Stimulated activated CD8-positive, alpha-beta memory T cell treated with anti-CD3 and anti-CD28 coated beads, Interleukin-15, amount 100 ng/mL, for 48 hours (primary cell): ENCODE measurements around the gene HELZ.
"Not testable (repeated sequence)": the region's sequence is repeated elsewhere in the genome, so short reads cannot be mapped to it uniquely, and the experiment has no call there.

Experiments
- DNase-seq, 2 donors: peaks; one replicate each; pipeline ENCODE4 v3.0.0-alpha.2; 2020; ENCODE audit warnings: low read depth in 2 of 2

Gene HELZ

DNA sequence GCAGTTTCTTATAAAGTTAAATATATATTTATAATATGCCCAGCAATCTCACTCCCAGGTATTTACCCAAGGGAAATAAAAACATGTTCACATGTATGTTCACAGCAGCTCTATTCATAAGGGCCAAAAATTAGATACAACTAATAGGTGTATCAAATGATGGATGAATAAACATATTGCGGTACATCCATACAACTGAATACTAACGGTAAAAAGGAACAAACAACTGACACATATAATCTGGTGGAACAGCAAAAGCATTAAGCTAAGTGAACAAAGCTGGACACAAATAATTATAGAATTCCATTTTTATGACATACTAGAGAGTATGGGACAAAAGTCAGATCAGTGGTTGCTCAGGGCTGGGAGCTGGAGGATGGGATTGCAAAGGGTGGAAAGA, 125.9 kb downstream of the HELZ start:
- no peak for DNase-seq

GRCh38 chr17:67116045-67116575, 128.9 kb downstream of the HELZ start:
- no peak for DNase-seq

DNA sequence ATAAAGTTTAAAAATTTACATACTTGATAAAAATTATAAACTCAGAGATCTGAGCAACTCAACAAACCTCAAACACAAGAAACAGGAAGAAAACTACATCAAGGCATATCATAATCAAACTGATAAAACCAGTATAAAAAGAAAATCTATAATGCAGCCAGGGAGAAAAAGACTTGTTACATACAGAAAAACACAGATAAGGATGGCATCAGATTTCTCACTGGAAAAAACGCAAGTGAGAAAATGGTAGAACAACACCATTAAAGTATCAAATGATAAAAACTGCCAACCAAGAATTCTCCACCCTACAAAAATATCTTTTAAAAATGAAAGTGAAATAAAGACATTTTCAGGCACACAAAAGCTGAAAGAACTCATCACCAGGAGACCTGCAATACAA, 129.6 kb downstream of the HELZ start:
- DNase-seq, result no peak

GRCh38 chr17:67113486-67113885, 131.5 kb downstream of the HELZ start:
- no peak for DNase-seq

DNA sequence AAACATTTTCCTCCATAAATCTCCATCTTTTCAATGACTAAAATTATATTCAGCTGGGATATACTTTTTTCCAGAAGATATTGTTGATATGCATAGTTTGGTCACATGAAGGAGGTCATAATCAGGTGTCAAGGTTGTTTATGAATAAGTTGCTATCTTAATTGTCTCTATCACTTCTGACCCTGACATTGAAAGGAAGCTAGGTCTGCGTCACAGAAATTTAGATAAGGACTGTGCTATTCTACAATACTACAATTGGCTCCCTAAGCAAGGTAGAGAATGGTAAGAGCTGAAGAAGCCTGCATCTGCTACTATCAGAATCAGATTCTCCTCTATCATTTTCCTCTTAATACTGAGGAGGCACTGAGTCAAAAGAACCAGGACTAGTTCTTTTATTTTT, 133.2 kb downstream of the HELZ start:
- no peak for DNase-seq

GRCh38 chr17:67111327-67111726, 133.7 kb downstream of the HELZ start:
- DNase-seq, result no peak

- no peak for DNase-seq
Measured at GRCh38 chr17:67110619-67111018, 134.4 kb downstream of the HELZ start.

- no peak for DNase-seq
Measured at GRCh38 chr17:67109111-67109510, 135.9 kb downstream of the HELZ start.

DNA sequence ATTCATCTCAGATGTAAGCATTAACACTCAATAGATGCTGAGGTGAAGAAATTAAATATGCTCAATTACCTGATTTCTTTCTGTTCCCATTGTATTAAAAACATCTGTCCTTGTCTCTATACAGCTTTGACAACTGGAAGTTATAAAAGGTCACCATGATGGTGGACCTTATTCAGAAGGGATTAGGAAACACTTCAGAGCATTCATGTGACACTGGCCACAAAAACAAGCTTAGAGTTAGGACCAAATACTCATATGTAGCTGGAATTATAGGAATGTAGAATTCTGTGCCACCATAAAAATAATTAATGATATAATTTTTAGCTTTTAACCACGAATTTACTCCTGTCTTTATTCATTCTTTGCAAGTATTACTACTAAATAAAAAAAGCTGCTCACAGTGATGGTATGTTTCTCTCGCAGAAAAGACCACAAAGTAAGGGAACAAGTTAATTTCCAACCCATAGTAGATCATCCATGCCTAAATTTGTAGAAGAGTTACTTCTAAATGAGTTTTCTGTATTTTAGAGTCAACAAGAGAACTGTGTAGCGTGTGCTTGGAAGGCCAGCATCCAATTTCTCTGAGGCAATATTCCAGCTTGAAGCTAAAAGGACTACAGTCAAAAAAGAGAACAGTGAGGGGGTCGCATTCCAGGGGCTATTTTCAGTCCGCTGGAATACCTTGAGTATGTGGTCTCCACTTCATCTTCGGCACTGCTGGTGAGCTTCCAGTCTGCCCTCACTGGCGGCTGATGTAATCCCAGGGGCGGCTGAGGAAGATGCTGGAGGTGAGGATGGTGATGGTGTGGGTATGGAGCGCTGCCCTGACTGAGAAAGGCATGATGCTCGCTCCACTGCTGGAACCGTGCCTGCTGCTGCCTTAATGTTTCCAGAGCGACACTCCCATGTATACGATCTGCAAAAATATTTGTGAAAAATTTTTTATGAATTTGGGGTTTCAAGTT, 136.9 kb downstream of the HELZ start:
- DNase-seq, result no peak

GRCh38 chr17:67107171-67107570, 137.8 kb downstream of the HELZ start:
- DNase-seq, result no peak

- DNase-seq, result no peak
Measured at GRCh38 chr17:67105213-67105612, 139.8 kb downstream of the HELZ start.

DNA sequence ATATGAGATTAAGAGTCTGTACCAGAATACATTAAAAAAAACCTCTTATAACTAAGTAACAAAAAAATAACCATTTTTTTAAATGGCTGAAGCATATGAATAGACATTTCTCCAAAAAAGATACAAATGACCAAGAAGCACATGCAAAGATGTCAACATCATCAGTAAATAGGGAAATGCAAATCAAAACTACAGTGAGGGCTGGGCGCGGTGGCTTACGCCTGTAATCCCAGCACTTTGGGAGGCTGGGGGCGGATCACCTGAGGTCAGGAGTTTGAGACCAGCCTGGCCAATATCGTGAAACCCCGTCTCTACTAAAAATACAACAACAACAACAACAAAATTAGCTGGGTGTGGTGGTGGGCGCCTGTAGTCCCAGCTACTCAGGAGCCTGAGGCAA, 140.4 kb downstream of the HELZ start:
- DNase-seq, result not testable (repeated sequence)

GRCh38 chr17:67098006-67098405, 147.0 kb downstream of the HELZ start:
- DNase-seq, result no peak

- DNase-seq, result no peak
Measured at GRCh38 chr17:67096609-67097008, 148.4 kb downstream of the HELZ start.

- no peak for DNase-seq
Measured at GRCh38 chr17:67095803-67096202, 149.2 kb downstream of the HELZ start.

- DNase-seq, result not testable (repeated sequence)
Measured at GRCh38 chr17:67095291-67095690, 149.7 kb downstream of the HELZ start.

- no peak for DNase-seq
Measured at GRCh38 chr17:67093348-67093747, 151.6 kb downstream of the HELZ start.

- not testable (repeated sequence) for DNase-seq
Measured at GRCh38 chr17:67092710-67093109, 152.3 kb downstream of the HELZ start.

- DNase-seq, result no peak
Measured at GRCh38 chr17:67092291-67092690, 152.7 kb downstream of the HELZ start.

DNA sequence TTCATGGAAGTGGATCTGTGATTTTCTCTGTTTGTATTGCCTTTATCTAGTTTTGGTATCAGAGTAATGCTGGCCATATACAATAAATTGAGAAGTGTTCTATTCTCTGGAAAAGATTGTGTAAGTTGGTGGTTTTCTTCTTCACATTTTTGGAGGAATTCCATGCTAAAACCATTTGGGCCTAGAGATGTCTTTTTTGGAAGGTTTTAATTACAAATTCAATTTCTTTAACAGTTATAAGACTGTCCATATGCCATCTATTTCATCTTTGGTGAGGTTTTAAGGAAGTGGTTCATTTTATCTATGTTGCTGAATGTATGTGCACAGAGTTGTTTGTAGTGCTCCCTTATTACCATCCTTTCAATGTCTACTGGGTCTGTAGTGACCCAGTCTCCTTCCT, 154.7 kb downstream of the HELZ start:
- DNase-seq, result no peak

DNA sequence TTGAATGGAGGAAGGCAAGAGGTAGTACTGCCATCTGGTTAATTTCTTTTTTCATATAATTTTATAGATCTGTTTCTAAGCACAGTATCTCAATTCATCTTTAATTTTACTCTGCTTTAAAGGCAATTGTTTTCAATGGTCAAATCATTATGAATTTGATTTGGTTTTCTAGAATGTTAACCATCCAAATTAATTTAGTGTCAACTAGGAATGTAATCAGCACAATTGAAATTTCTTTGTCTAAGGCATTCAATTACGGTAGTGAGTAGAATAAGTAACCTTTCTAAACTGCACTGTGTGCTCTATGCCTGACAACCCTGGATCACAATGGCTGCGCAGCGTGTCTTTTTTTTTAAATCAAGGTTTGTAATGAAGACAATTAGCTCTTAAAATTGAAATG, 156.4 kb downstream of the HELZ start:
- DNase-seq, result no peak

- DNase-seq, result no peak
Measured at GRCh38 chr17:67085406-67085805, 159.6 kb downstream of the HELZ start.

DNA sequence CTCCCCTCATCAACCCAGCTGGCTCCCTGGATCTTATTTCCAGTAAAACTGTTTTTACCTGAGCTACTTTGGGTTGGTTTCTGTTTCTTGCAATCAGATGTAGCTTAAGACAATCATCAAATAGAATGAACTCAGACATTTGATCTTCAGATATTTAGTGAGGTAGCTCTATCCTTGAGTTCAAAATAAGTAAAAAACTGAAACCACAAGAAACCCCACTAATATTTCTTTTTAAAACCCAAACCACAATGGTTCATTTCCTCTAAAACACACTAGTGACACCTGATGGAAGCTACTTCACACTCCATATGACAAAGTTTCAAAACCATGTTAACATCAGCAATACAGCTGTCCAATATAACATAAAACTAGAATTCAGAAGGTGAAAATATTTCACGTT, 162.9 kb downstream of the HELZ start:
- DNase-seq, result no peak
